HL-60 (cell line): Measurements from ENCODE around the gene CNOT3.

Experiments used
- DNase-seq, 2 experiments: peaks; one replicate each; pipeline ENCODE4 v3.0.0-alpha.2; 2010 to 2020; ENCODE audit warnings: low read depth in 1 of 2, low spot score in 1 of 2
- H3K27ac ChIP-seq: fragments of 250-450 bp; sonication (Bioruptor Pico); replicated peaks from 2 replicates; pipeline ENCODE4 v1.5.1; 2020; ENCODE audit warnings: mild to moderate bottlenecking, moderate library complexity
- H3K27me3 ChIP-seq: fragments of 250-450 bp; sonication (Bioruptor Pico); 2 replicates; pipeline ENCODE4 v1.5.1; 2021; ENCODE audit warnings: mild to moderate bottlenecking, moderate library complexity; ENCODE audit not compliant: insufficient read depth, poor library complexity, severe bottlenecking
- H3K4me3 ChIP-seq: replicated peaks from 2 replicates; pipeline ENCODE4 v1.5.1; 2011; ENCODE audit warnings: mild to moderate bottlenecking, control low read depth, low read length; ENCODE audit not compliant: insufficient read depth
- CTCF ChIP-seq: IDR thresholded peaks from one replicate; pipeline ENCODE4 v1.5.1; 2011; ENCODE audit warnings: low read length, control low read depth, inconsistent platforms; ENCODE audit not compliant: insufficient read depth
- GABPA ChIP-seq: IDR thresholded peaks from 2 replicates; pipeline ENCODE4 v1.6.1; 2012; ENCODE audit warnings: low read depth
- POLR2AphosphoS5 ChIP-seq: IDR thresholded peaks from 2 replicates; pipeline ENCODE4 v1.6.1; 2012; ENCODE audit warnings: low read depth
- REST ChIP-seq: IDR thresholded peaks from 2 replicates; pipeline ENCODE4 v1.6.1; 2012; ENCODE audit warnings: low read depth; ENCODE audit not compliant: insufficient replicate concordance
- SPI1 ChIP-seq: IDR thresholded peaks from 2 replicates; pipeline ENCODE4 v1.6.1; 2012; ENCODE audit warnings: low read depth, mild to moderate bottlenecking, borderline replicate concordance

Gene CNOT3

GRCh38 chr19:54183431-54183830 is 45.9 kb downstream of the CNOT3 start:
- Histone ChIP-seq H3K4me3 (no peak overlapping the region), H3K27me3 (no peaks in the 10 kb centered on the region), H3K27ac (no peak overlapping the region)
- no peak for DNase-seq
- TF ChIP-seq REST (no peak), POLR2AphosphoS5 (no peak), GABPA (no peak), CTCF (no peak), SPI1 (no peak)

- H3K27ac ChIP-seq, result no peak overlapping the region
- H3K4me3 ChIP-seq, result no peak overlapping the region
- no peaks in the 10 kb centered on the region for H3K27me3 ChIP-seq
- TF ChIP-seq GABPA, result no peak
- no peak for TF ChIP-seq POLR2AphosphoS5
- DNase-seq, result no peak
Observed at GRCh38 chr19:54186351-54186750, 48.8 kb downstream of the CNOT3 start.

GRCh38 chr19:54186934-54187381 is 49.4 kb downstream of the CNOT3 start:
- H3K27me3 ChIP-seq, result no peaks in the 10 kb centered on the region
- DNase-seq, result no peak
- no peak for TF ChIP-seq POLR2AphosphoS5
- TF ChIP-seq SPI1, result no peak
- TF ChIP-seq GABPA, result no peak
- TF ChIP-seq CTCF, result no peak
- TF ChIP-seq REST, result no peak
- H3K27ac ChIP-seq, result peak overlapping the region; percentile 98; the same call in 1 of the 2 replicates
- no peak overlapping the region for H3K4me3 ChIP-seq

- Histone ChIP-seq H3K27ac (peak overlapping the region; percentile 98), H3K27me3 (no peaks in the 10 kb centered on the region), H3K4me3 (peak overlapping the region; percentile 80)
- TF ChIP-seq GABPA (no peak), REST (no peak), CTCF (no peak), SPI1 (peak; percentile 77), POLR2AphosphoS5 (peak; percentile 69)
- peak in 1 of 2 experiments; percentile 89 for DNase-seq
Observed at GRCh38 chr19:54188215-54188871, 50.8 kb downstream of the CNOT3 start.
